Medulla oblongata (tissue), 1 donor: ENCODE measurements around the gene CFAP299.
"Not testable (repeated sequence)": the region's sequence is repeated elsewhere in the genome, so short reads cannot be mapped to it uniquely, and the experiment has no call there.

Experiments used
- DNase-seq: peaks from one replicate; pipeline ENCODE4 v3.0.0-alpha.2; 2015; ENCODE audit errors: extremely low spot score

CFAP299 gene

DNA sequence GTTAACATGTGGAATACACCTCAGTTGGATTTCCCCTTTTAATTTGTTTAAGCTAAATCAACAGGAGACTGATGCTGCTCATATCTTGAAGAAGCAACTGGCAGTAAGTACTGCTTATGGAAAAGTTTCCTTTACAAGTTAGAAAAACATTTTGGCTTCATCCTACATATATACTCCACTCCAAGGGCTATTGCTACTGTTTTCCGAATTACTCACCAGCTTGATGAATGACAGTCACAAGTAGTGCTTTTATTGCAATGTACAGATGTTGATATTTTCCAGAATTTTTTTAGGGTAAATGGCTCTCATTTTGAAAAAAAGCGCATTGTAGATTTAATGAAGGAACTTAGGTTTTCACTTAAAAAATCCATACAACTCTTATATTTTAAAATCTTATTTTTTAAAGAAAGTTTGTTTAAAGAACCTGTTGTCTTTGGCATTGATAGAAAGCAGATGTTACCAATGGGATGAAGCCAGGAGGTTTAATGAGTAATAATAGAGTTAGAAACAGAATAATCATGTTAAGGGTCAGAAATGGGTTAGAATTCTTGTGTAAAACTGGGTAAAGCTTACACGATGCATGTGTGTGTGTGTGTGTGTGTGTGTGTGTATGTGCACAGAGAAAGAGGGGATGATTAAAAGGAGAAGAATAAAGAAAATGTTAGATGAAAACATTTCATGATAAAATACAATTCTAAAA is 272.9 kb downstream of the CFAP299 start:
- no peak for DNase-seq

DNA sequence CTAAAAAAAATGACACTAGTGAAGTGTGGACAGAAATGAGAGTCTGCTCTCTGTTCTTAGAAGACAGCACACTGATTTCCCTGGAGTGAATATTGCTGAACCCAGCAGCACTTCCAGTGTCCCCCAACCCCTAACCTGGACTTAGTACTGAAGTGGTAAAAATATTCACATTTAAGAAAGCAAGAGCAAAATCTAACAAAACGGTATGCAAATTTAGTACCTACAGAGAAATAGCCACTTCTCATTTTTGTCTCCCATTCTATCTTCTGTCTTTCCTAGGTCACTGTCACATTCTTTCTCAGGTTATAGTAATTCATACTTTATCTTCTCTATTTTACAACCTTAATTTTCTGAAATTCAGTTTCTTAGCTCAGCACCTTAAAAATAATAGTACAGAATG is 274.7 kb downstream of the CFAP299 start:
- DNase-seq: no peak

DNA sequence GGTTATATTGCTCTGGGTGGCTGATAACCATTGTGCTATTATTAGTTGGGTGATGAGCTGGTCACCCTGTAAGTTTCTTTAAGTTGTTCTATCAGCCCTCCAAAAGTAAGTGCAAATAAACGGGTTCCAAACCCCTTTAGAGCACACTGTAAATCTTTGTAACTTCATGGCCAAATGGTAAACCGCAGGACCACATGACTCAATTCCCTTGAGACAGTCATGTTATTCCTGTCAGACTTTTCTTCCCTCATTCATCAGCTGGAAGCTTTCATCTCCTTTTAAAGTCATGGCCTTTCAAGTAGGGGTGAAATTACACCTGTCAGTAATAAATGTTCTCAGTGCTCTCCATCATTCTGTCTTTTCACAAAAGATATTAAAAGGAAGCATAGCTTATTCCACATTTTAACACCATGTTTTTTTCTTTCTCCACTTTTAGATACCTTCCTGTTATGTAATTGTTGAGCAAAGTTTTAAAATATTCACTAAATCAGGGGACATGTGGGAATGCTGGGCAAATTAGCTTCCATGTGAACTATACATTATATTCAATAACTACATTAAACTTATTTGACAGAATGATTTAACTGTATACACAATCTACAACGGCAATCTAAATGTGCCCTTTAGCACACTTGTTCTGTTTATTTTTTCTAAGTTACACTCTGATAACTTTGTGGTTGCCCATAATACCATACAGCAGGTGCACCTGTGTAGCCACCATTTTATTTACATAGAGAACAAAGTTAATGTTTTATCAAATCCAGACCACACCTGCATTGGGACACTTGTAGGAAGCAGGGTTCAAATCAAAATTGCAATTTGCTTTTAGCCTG is 275.5 kb downstream of the CFAP299 start:
- DNase-seq: no peak

DNA sequence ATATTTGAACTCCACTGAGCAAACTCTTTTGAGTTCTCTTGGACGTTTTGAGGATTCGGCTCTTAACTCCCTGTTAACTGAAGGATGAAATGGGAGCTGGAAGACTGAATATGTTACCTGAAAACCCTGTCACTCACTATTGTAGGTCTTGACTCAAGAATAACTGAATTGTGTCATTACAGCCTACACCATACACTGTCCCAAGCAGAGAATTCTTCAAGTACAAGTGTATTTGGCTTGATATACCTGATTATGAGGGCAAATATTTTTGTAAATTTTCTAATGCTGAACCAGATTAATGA is 276.1 kb downstream of the CFAP299 start:
- DNase-seq: no peak

DNA sequence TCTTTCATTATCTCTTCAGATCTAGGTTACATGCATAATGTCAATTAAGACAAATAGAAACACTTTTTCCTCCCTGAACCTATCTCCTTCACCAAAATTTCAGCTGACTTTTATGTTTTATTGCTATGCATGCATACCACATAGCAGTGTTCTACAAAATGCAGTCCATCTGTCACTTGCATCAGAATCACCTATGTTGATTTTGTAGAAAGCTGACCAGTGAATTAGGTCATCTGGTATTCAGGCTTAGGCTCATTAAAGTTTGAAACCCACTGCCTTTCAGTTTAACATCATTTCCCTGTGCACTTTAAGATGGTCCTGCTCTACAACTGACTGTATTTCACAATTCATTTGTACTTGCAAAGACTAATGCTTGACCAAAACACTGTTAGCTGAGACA is 277.9 kb downstream of the CFAP299 start:
- no peak for DNase-seq

DNA sequence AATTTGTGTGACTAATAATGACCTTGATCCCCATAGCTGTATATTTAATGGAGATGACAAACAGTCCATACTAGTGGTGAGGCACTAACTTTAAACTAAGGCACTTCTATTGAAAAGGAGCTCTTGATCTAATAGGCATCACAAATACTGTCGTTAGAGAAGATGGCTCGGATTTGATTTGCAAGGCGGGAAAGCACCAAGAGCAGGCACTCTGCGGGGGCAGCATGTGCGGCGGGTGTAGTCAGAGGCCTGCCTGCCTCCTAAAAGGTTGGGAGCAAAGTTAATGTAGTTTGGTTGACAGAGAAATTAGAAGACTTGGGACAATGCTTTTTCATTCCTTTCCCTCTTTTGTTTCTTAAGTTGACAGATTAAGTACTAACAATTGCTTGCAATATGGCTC is 278.8 kb downstream of the CFAP299 start:
- DNase-seq: no peak

DNA sequence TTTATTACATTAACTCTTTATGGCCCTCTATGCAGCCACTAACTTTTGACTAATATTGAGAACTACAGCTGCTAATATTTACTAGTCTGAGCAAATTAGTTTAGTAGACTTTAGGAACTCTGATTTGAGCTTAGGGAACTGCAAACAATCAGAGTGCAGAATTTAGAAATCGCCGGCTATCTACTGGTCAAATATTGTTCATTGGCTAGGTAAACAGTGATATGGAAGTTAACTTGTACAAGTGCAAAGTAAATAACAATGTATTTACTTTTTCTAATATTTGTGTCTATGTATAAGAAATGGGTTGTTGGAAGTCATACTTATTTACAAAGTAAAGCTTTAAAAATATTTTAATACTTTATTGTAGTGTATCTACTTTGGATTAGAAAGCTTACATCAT is 279.6 kb downstream of the CFAP299 start:
- no peak for DNase-seq

DNA sequence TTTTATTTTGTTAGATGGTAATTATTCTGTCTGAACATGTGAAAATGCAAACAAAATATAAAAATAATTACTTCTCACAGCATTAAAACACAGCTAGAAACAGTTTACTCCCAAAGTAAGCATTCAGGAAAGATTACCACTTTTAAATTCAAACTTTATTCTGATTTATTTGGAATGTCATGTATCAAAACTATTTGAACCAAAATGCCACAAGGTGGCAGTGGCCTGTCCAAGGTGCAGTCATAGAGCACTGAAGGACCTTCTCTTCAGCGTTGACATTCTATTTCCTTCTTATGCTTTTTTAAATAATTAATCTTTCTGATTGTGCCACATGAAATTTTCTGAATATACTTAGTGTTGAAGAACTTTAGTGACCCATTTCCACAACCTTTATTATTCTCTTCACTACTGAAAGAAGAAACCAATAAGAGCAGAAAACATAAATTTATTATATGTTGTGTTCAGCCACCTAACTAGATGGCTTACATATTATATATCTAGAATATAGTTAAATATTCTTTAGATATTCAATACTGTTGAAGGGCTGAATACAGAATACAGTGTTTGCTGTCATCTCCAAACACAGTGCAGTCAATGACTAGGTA is 283.6 kb downstream of the CFAP299 start:
- DNase-seq: no peak

DNA sequence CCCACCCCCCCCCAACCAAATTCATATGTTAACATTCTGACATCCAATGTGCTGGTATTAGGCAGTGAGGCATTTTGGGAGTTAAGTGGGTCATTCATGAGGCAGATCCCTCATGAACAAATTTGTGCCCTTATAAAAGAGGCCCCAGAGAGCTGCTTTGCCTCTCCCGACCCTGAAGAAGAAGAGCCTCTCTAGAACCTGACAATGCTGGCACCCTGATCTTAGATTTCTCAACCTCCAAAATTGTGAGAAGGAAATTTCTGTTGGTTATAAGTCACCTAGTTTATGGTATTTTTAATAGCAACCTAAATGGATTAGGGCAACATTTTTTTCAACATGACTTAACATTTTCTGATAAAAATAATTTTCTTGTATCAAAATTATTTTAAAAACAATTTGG is 296.3 kb downstream of the CFAP299 start:
- no peak for DNase-seq

DNA sequence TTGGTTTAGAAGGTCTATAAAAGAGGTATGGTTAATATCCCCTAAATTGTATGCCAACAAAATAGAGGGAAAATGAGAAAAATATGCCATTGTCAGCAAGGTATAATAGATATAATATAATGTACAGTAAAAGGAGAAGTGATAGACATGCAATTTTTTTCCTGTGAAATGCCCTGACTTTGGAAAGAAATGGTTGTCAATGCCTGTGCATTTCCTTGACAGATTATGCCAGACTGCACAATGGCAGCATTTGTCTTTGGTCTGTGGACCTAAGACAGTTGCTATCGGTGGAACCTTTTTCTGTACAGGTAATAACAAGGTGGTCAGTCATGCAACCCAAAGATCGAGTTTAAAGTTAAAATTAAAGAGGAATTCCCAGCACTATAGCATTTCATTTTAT is 301.7 kb downstream of the CFAP299 start:
- no peak for DNase-seq

DNA sequence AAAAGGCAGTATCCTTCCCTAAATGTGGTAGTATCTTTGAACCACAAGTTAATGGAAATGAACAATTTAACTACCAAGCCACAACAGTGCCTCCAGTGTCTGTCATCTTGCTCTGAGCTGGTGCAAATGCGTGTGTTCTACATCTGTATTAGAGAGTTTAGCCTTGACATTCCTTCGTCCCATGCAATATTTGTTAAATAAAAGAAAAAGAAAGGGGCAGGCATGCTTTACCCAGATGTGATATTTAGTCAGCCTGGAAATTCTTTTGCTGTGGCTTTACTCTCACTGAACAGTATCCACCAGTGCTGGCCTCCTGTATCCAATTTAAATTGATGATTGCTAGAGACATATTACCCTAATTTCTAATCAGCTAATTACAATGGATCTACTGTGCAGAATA is 310.5 kb downstream of the CFAP299 start:
- no peak for DNase-seq

DNA sequence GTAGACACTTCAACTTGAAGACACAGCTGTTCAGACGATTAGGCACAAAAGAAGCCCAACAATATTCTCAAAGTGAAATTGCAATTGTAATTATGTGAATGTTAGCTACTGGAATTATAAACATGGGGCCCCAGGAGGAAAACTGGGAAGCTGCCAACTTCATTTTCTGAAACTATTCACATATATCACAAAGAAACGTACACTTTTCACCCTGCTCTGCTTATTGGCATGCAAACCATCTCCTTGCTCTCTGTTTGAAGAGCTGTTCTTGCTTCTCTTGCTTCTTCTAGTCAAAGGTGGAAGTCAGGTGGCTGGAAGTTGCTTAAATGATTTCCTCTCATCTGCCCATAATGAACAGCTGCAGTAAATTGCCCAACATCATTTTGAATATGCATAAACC is 320.1 kb downstream of the CFAP299 start:
- DNase-seq: no peak

DNA sequence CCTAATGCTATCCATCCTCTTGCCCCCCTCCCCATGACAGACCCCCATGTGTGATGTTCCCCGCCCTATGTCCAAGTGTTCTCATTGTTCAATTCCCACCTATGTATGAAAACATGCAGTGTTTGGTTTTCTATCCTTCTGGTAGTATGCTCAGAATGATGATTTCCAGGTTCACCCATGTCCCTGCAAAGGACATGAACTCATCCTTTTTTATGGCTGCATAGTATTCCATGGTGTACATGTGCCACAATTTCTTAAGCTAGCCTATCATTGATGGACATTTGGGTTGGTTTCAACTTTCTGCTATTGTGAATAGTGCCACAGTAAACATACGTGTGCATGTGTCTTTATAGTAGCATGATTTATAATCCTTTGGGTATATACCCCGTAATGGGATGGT is 334.6 kb downstream of the CFAP299 start:
- DNase-seq: not testable (repeated sequence)

DNA sequence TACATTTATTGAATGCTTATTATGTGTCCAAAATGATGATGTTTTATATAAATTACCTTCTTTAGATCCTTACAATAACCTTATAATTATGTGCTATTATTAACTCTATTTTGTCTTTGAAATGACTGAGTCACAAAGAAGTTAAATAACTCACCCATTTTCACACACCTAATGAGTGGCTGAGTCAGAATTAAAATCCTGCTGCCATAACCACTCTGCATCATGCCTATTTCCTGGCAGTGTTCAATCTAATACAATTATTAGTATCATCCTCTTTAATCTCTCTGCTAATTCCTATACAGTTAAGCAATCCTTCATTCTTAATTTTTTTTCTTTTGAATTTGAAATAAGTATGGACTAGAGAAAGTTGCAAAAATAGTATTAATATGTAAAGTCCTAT is 342.9 kb downstream of the CFAP299 start:
- DNase-seq: no peak

DNA sequence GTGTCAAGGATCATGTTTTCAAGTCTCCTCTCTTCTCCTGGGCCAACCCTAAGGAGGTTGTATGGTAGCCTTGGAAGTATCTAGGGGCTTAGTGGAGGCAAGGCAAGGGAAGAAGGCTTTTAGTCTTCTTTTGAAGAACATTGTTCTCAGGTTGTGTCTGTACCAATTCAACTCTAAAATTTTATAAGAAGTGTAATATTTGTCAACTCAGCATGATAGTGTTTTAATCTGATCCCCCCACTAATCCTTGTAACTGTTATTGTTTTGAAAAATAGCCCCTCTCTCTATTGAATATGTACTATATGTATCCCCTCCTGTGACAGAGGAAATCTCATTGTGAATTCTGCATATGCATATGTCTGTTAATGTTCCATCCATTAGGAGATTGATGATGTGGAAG is 345.4 kb downstream of the CFAP299 start:
- DNase-seq: no peak

DNA sequence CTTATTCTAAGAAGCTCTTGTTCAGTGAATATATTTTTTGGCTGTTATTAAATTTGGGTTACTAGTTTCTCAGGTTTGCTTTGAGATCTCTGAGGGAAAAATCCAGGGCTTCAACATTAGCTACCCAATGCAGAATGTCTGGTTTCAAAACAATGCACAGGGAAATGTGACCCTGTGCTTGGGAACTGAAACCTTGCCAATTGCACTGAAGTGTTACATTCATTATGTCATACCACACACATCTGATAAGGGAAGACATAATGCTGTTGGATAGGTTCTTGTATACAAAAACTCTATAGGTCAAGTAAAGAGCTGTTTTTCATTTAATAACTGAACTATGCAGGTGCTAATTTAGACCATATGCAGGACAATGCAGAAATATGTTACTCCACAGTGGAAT is 349.7 kb downstream of the CFAP299 start:
- no peak for DNase-seq

DNA sequence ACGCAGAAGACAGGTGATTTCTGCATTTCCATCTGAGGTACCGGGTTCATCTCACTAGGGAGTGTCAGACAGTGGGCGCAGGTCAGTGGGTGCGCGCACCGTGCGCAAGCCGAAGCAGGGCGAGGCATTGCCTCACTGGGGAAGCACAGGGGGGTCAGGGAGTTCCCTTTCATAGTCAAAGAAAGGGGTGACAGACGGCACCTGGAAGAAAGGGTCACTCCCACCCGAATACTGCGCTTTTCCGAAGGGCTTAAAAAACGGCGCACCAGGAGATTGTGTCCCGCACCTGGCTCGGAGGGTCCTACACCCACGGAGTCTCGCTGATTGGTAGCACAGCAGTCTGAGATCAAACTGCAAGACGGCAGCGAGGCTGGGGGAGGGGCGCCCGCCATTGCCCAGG is 352.2 kb downstream of the CFAP299 start:
- DNase-seq: not testable (repeated sequence)

DNA sequence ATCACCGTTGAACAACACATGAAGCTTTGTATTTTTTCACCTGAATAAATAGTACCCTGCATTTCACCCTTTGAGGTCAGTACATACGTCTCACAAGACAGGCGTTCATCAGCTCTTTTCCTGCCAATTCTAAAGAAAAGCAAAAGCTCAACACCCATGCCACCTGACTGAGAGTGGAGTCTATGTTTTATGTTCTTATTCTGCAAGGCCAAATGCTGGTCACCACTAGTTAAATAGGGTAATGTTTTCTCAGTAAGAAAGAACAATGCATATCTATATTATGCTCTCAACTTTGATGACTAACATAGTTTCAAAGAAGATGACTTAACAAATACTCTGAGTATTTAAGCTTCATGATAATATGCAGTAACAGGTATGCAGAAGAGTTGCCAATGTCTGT is 358.6 kb downstream of the CFAP299 start:
- DNase-seq: no peak

DNA sequence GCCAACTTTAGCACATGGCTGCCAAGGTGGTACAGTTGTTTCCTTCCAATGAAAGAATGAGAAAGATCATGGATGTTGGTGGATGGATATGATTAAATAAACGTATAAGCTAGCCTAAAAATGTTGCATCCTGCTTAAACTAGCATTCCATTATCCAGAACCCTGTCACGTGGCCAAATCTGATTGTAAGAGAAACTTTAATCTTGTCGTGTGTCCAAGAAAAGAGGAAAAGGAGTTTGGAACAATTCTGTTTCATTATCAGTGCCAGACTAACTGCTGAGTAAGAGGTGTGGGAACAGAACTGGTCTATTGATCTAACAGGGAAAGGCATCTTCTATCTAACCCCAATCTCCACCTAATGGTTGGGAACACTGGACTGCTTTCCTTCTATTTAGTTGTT is 369.8 kb downstream of the CFAP299 start:
- DNase-seq: no peak

DNA sequence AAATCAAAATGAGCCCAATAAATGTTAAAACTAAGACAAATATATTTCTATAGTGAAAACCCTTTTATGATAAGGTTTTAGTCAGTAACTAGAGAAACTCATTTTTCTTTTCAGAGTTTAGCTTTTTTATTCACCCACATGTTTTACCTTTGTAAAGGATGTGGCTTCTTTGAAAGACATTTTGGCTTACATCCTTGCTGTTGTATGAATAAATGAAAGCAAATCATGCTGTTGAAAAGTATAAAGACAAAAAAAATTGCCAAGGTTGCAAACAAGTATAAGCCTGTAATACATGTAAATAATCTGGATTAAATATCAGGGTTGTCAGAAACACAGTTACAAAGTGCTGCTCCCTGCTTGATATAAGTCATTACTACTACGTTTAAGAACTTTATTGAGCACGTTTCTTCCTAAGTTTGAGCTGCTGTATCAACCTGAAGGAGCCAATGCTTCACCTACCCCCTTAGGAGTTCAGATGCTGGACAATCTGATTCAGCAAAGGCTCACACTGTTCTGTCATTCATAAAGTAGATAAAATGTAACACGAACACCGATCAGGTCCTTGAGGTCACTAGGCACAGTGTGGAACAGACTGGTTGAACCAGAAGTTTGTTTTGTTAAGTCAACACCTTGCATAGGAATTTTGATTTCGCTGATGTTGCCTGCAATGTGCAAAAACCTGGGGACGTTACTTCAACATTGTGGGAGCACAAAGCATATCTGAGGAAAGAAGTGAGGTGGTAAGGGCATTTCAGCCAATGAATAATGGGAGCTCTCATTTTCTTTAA is 373.7 kb downstream of the CFAP299 start:
- DNase-seq: no peak

DNA sequence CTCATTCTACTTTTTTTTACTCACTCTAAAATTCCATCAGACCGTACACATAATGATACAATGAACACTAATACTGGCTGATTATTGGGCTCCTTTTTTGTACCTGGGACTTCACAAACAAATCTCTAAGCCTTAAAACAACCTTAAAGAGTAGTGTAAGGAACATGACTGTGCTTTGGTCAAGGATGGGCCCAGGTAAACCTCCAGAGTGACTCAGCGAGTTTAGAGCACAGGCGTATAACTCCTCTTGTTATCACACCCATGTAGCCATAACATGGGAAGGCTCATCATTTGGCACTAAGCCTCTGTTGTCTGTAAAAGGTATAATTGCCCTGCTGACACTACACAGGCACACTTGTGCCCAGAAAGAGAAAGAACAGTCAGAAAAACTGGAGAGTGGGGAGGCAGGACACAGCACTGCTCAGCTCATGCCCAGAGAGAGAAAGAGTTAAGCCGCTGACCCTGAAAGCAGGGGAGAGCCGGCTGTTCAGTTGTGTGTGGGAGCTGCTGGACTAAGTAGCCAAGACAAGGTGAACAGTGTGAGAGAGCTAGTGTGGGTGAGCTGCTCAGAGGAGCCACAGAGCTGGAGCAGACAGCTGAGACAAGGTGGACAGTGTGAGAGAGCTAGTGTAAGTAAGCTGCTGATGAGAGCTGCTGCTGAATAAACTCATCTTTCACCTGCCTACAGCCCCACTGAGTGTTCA is 375.4 kb downstream of the CFAP299 start:
- DNase-seq: no peak

DNA sequence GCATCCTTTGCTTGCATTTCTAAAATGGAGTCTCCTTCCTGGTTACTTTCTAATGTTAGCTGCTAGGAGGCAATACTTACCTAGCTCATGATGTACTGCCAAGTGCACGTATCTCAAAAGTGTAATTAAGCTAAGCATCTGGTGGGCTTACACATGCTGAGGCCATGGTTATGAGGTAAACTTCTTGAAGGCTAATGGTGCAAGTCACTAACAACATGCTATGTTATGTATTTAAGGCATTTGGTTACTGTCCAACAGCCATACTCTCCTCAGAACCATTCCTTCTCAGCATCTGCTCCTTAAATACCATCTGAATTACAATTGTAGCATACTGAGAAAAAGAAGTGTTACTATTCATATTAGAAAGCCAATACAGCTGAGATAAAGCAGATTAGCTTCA is 376.4 kb downstream of the CFAP299 start:
- DNase-seq: no peak
